Cardiac ventricle fibroblast (primary cell): Measurements from ENCODE around the gene ZNF770. TPM values are rescaled to one million over a fixed set of nuclear protein-coding genes. Genes with fewer than 3 reads are reported as not detected.

Experiments
- total RNA-seq: library from RNA; depleted of rRNA; stranded (reverse); fragments of >200 nt; gene quantifications from 2 replicates; pipeline ENCODE4 v1.2.3, GENCODE V29; 2015

The ZNF770 gene, protein sequence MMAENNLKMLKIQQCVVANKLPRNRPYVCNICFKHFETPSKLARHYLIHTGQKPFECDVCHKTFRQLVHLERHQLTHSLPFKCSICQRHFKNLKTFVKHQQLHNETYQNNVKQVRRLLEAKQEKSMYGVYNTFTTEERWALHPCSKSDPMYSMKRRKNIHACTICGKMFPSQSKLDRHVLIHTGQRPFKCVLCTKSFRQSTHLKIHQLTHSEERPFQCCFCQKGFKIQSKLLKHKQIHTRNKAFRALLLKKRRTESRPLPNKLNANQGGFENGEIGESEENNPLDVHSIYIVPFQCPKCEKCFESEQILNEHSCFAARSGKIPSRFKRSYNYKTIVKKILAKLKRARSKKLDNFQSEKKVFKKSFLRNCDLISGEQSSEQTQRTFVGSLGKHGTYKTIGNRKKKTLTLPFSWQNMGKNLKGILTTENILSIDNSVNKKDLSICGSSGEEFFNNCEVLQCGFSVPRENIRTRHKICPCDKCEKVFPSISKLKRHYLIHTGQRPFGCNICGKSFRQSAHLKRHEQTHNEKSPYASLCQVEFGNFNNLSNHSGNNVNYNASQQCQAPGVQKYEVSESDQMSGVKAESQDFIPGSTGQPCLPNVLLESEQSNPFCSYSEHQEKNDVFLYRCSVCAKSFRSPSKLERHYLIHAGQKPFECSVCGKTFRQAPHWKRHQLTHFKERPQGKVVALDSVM
- total RNA-seq: 16.8 and 18.7 TPM in 2 replicates

DNA sequence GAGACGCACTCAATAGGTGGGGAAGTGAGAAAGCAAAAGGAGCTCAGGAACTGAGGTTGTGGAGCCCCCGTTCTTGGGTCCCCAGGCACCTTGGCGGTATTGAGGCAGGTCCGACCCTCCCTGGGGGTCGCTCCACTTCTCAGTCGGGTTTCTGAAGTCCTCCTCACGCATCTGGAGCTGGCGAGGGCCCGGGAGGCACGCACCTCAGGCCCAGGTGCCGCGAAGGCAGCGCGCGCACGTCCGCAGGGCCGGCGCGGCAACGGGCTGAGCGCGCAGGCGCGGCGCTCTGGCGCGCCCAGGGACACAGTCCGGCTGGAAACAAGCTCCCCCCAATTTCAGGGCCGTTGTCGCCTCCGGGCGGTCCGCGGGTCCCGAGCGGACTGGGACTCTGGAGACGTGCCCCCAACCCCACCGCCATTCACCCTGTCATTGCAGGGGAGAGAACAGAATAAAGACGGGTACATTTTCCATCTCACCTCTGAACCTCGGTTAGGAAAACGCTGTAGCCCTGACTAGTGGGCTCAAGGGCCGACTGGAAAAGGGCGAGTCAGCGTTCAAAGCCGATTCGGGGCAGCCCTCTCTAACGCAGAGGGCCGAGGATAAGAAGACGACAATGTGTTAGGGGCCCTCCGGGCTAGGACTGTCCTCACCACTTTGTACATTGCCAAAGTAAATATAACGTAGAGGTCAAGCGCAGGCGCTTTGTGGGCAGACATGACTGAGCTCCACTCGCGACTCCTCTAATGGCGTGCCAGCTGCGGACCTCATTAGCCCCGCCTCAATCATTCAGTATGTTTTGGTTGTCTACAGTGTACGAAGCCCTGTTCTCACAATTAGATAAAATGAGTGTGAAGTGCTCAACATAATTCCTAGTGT lies at the start of gene ZNF770:
Gene ZNF770 (minus strand): TSS at position 261 of the 876 bp plus-strand sequence. CDS start 4,853 bp downstream, outside the sequence.

DNA sequence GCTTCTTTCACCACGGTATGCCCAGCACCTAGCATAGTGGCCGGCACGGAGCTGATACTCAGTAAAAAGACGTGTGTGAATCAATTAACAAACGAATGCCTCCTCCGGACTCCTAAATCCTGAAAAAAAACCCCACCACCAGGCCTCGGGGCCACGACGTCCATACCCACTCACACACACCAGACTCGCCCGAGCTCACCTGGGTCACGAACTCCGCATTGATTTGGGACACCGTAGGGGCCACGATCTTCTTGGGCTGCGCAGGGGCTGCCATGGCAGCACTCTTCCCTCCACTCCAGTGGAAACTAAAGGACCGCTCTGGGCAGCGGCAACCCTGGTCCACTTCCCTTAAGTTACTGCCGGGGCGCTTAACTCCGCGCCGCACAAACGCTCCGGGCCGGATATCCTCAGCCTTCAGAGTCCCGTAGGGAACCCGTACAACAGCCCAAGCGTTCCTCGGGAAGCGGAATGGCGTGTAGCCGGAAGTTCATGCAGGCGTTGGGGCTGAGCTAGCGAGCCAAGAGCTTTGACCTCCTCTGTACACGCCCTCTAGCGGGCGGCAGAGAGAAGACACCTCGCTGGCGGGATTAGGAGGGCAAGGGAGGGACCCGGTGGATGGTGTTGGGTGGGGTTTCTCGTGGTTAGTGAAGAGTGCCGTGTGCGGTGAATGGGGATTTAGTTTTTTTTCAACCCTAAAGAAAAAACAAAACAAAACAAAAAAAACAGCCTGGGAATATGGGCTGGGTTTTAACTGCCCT lies 18.6 kb downstream of the ZNF770 start, which contains the start of gene AQR:
Gene AQR (minus strand): TSS at position 403 of the 758 bp plus-strand sequence. CDS start 129 bp downstream, at position 274.

Other genes with a start within 250 kb of the ZNF770 start
- gene GJD2, start 233.3 kb downstream of the ZNF770 start, total RNA-seq: not detected in 2 replicates
- gene ACTC1, start 192.7 kb downstream of the ZNF770 start, total RNA-seq: not detected in 2 replicates
- 10.3 and 12.0 TPM in 2 replicates for gene AQR, start 18.5 kb downstream of the ZNF770 start, total RNA-seq
- not detected in 2 replicates for gene NANOGP8, start 97.0 kb upstream of the ZNF770 start, total RNA-seq